K562 (cell line): ENCODE results near the gene ZFP36. TPM values are rescaled to one million over a fixed set of nuclear protein-coding genes. Genes with fewer than 3 reads are reported as not detected.
A peak's percentile ranks its signal among the peaks of the same experiment; 100 is the strongest.

Experiments used
- ATAC-seq: fragments of 200-7000 bp; cut with Tn5 transposase; 3 replicates; pipeline ENCODE4 v1.9.1; 2020; ENCODE audit warnings: moderate library complexity
- BruUV-seq: library from RNA; stranded (reverse); fragments of 400-500 nt; replicated peaks from 2 replicates; lab custom pipeline; 2021; lab: Mats Ljungman, UMichigan
- CTCF ChIA-PET: fragments of 300-600 bp; formaldehyde crosslinking; extraction: SDS; loops from one replicate; lab custom pipeline; 2021; ENCODE audit warnings: low intra/inter-chr PET ratio; lab: Yijun Ruan, JAX
- POLR2A ChIA-PET: fragments of 300-600, 350-650 bp; sonication (Branson Sonifier 250); formaldehyde crosslinking; extraction: SDS; loops from one replicate; lab custom pipeline; 2021; ENCODE audit warnings: antibody characterized with exemption, inconsistent platforms; lab: Yijun Ruan, JAX
- DNase-seq, 4 experiments: peaks; one replicate each; pipeline versions ENCODE4 v3.0.0 to v3.0.0-alpha.2; 2011 to 2018; ENCODE audit warnings: low spot score in 3 of 4, mixed read lengths in 3 of 4; ENCODE audit errors: extremely low read depth in 1 of 4
- FAIRE-seq: peaks from 2 replicates; lab custom pipeline; 2011; peaks lifted over from hg19 to GRCh38; lab: Jason Lieb, UNC
- H2AFZ ChIP-seq: 2 replicates; pipeline ENCODE4 v1.6.0; 2011; ENCODE audit warnings: low read depth, low read length, control low read depth, inconsistent platforms
- H3K27ac ChIP-seq: fragments of 200-600 bp; 3 replicates; pipeline ENCODE4 v1.8.0; 2011; ENCODE audit warnings: low read depth, mild to moderate bottlenecking, control low read depth, inconsistent platforms, low read length, moderate library complexity, mixed read lengths; ENCODE audit errors: extremely low read depth
- H3K27me3 ChIP-seq, 2 experiments: fragments of 300-600 bp in 1 of 2; 2 replicates in 1 of 2; 3 replicates in 1 of 2; pipeline versions ENCODE4 v1.6.0 to v1.8.0; 2011; ENCODE audit warnings: inconsistent platforms in 2 of 2, low read length in 2 of 2, mild to moderate bottlenecking in 1 of 2, mixed read lengths in 1 of 2, moderate library complexity in 1 of 2; ENCODE audit not compliant: control insufficient read depth in 2 of 2, insufficient read depth in 2 of 2
- H3K36me3 ChIP-seq: fragments of 300-600 bp; 3 replicates; pipeline ENCODE4 v1.8.0; 2011; ENCODE audit warnings: mild to moderate bottlenecking, low read length, inconsistent platforms; ENCODE audit not compliant: control insufficient read depth, insufficient read depth
- H3K4me1 ChIP-seq, 2 experiments: fragments of 200-600 bp in 1 of 2; replicated peaks in 1 of 2; 2 replicates in 1 of 2; 3 replicates in 1 of 2; pipeline versions ENCODE4 v1.5.1 to v1.8.0; 2011; ENCODE audit warnings: inconsistent platforms in 2 of 2, low read length in 2 of 2, mild to moderate bottlenecking in 1 of 2, mixed read lengths in 1 of 2, moderate library complexity in 1 of 2; ENCODE audit not compliant: control insufficient read depth in 2 of 2, insufficient read depth in 2 of 2
- H3K4me2 ChIP-seq: 2 replicates; pipeline ENCODE4 v1.6.1; 2011; ENCODE audit warnings: low read length, control low read depth, inconsistent platforms, mixed read lengths; ENCODE audit not compliant: insufficient read depth
- H3K4me3 ChIP-seq: fragments of 200-600 bp; sonication (generic), shearing (Covaris generic); 2 replicates; pipeline ENCODE4 v1.5.1; 2016; ENCODE audit warnings: control low read depth, inconsistent platforms
- H3K79me2 ChIP-seq: fragments of 200-600 bp; 3 replicates; pipeline ENCODE4 v1.8.0; 2011; ENCODE audit warnings: low read length, inconsistent platforms; ENCODE audit not compliant: control insufficient read depth, insufficient read depth
- H3K9ac ChIP-seq, 2 experiments: 2 replicates each; pipeline versions ENCODE4 v1.6.0 to v1.6.1; 2011; ENCODE audit warnings: low read depth in 2 of 2, low read length in 2 of 2, control low read depth in 1 of 2, inconsistent platforms in 1 of 2, mild to moderate bottlenecking in 1 of 2, mixed read lengths in 1 of 2; ENCODE audit not compliant: insufficient read depth in 1 of 2
- H3K9me1 ChIP-seq: one replicate; pipeline ENCODE4 v1.6.0; 2011; ENCODE audit warnings: inconsistent platforms, mild to moderate bottlenecking, low read length, moderate library complexity; ENCODE audit not compliant: control insufficient read depth, insufficient read depth
- H3K9me3 ChIP-seq: replicated peaks from 2 replicates; pipeline ENCODE4 v1.5.1; 2011; ENCODE audit warnings: low read depth, low read length, inconsistent platforms; ENCODE audit not compliant: control insufficient read depth, insufficient read depth
- H4K20me1 ChIP-seq: replicated peaks from 2 replicates; pipeline ENCODE4 v1.6.1; 2011; ENCODE audit warnings: low read length, inconsistent platforms, mixed read lengths; ENCODE audit not compliant: control insufficient read depth, insufficient read depth
- BHLHE40 ChIP-seq: IDR thresholded peaks from 2 replicates; pipeline ENCODE4 v1.6.1; 2011; ENCODE audit warnings: low read length, improper control_type of control experiment
- BRCA1 ChIP-seq, 2 experiments: fragments of 450-650 bp in 1 of 2; sonication (generic) in 1 of 2; formaldehyde crosslinking in 1 of 2; IDR thresholded peaks; 2 replicates each; pipeline versions ENCODE4 v1.5.0 to v1.6.1; 2017 to 2020; ENCODE audit warnings: mild to moderate bottlenecking in 1 of 2, missing genetic modification reagents in 1 of 2
- CBX3 ChIP-seq, 2 experiments: IDR thresholded peaks; 1 replicate in 1 of 2; 2 replicates in 1 of 2; pipeline ENCODE4 v1.6.1; 2012; ENCODE audit warnings: inconsistent platforms in 2 of 2, low read length in 2 of 2, borderline replicate concordance in 1 of 2, control low read depth in 1 of 2
- COPS2 ChIP-seq: fragments of 450-650 bp; conservative IDR thresholded peaks from 2 replicates; pipeline ENCODE4 v1.6.1; 2016; ENCODE audit warnings: mild to moderate bottlenecking, moderate library complexity
- E2F4 ChIP-seq: sonication (generic); formaldehyde crosslinking; IDR thresholded peaks from 2 replicates; pipeline ENCODE4 v1.8.0; 2022; ENCODE audit warnings: mild to moderate bottlenecking, low read depth, missing genetic modification reagents
- E2F6 ChIP-seq, 2 experiments: IDR thresholded peaks; 2 replicates each; pipeline ENCODE4 v1.6.1; 2011; ENCODE audit warnings: borderline replicate concordance in 1 of 2, control low read depth in 1 of 2, low read depth in 1 of 2, low read length in 1 of 2, mild to moderate bottlenecking in 1 of 2, mixed read lengths in 1 of 2, moderate library complexity in 1 of 2; ENCODE audit not compliant: insufficient read depth in 1 of 2, insufficient read length in 1 of 2, poor library complexity in 1 of 2, severe bottlenecking in 1 of 2; ENCODE audit errors: extremely low read depth in 1 of 2
- GTF2F1 ChIP-seq: IDR thresholded peaks from 2 replicates; pipeline ENCODE4 v1.6.1; 2011; ENCODE audit warnings: low read depth, low read length, improper control_type of control experiment
- HDAC8 ChIP-seq: fragments of 450-650 bp; IDR thresholded peaks from 2 replicates; pipeline ENCODE4 v1.6.1; 2016; ENCODE audit warnings: mild to moderate bottlenecking, missing genetic modification characterization, moderate library complexity, missing compliant biosample characterization
- IFI16 ChIP-seq: fragments of 250-450 bp; sonication (Bioruptor Pico); IDR thresholded peaks from 2 replicates; pipeline ENCODE4 v2.1.2; 2022; ENCODE audit warnings: mild to moderate bottlenecking, inconsistent platforms
- KAT8 ChIP-seq: fragments of 450-650 bp; IDR thresholded peaks from 2 replicates; pipeline ENCODE4 v1.6.1; 2016; ENCODE audit warnings: low read depth, mild to moderate bottlenecking
- RBM14 ChIP-seq: fragments of 200-400 bp; formaldehyde crosslinking; IDR thresholded peaks from 2 replicates; pipeline ENCODE4 v1.6.1; 2018; ENCODE audit warnings: low read depth, mild to moderate bottlenecking, low read length, moderate library complexity, borderline replicate concordance; ENCODE audit not compliant: insufficient read depth
- TFAM ChIP-seq: fragments of 250-450 bp; sonication (Bioruptor Pico); conservative IDR thresholded peaks from 2 replicates; pipeline ENCODE4 v1.5.0; 2021; ENCODE audit warnings: mild to moderate bottlenecking, moderate library complexity
- ZBED1 ChIP-seq: IDR thresholded peaks from 2 replicates; pipeline ENCODE4 v1.6.1; 2014
- ZNF217 ChIP-seq: sonication (generic); formaldehyde crosslinking; IDR thresholded peaks from 2 replicates; pipeline ENCODE4 v1.8.0; 2022; ENCODE audit warnings: mild to moderate bottlenecking, missing genetic modification reagents
- ZNF280A ChIP-seq: fragments of 450-650 bp; IDR thresholded peaks from 2 replicates; pipeline ENCODE4 v1.6.1; 2018; ENCODE audit warnings: mild to moderate bottlenecking, low read depth; ENCODE audit not compliant: partially characterized antibody
- ZNF316 ChIP-seq: fragments of 450-650 bp; IDR thresholded peaks from 2 replicates; pipeline ENCODE4 v1.6.1; 2016
- ZNF780A ChIP-seq: fragments of 250-450 bp; sonication (Bioruptor Pico); IDR thresholded peaks from 2 replicates; pipeline ENCODE4 v1.5.0; 2021; ENCODE audit warnings: mild to moderate bottlenecking
- WGBS: fragments of 100-300 bp; shearing (Covaris generic); methylation state at CpG from one replicate; pipeline ENCODE4 v1.1.6; 2016; ENCODE audit warnings: low coverage, mixed read lengths; ENCODE audit not compliant: insufficient coverage; ENCODE audit errors: missing lambda C conversion rate; 5-methylcytosine and 5-hydroxymethylcytosine counted together
- in situ Hi-C: fragments of 300-500 bp; cut with MboI; formaldehyde crosslinking; loops from 4 replicates; pipeline ENCODE4 v1.15.0; 2018; ENCODE audit warnings: inconsistent platforms, mixed read lengths
- intact Hi-C: fragments of 100-400 bp; cut with micrococcal nuclease; formaldehyde crosslinking; loops from 2 replicates; pipeline ENCODE4 v1.14.2; 2022
- polyA plus RNA-seq, 8 experiments: library from polyadenylated mRNA; depleted of rRNA in 4 of 8; stranded (reverse) in 5 of 8; unstranded in 3 of 8; fragments of >200 nt; fragmentation: Nextera tagmentation in 2 of 8; fragmentation: Illumina TruSeq in 1 of 8; extraction: Ambion mirVana in 2 of 8; extraction: Trizol in 1 of 8; gene quantifications; 2 replicates each; pipeline versions ENCODE4 v1.2.1 to v1.2.3, GENCODE V29; 2011 to 2014; ENCODE audit warnings: inconsistent platforms in 1 of 8, missing spikeins in 1 of 8
- total RNA-seq, 7 experiments: library from RNA; depleted of rRNA in 6 of 7; stranded (reverse); fragments of >200 nt in 6 of 7; fragmentation: Illumina TruSeq in 2 of 7; extraction: Trizol in 2 of 7; gene quantifications; 2 replicates each; pipeline versions ENCODE4 v1.2.1 to v1.2.3, GENCODE V29; 2011 to 2021; ENCODE audit warnings: low replicate concordance in 1 of 7

The ZFP36 gene
- total and polyA plus RNA-seq, 9 of the 15 experiments (the other 6 are each of a cell fraction or from before 2014, with no cell fraction given): 1.0 to 20.1 (median 3.5) TPM

- peak within 1 kb of the TSS; percentile 71 for H3K4me3 ChIP-seq
- TF ChIP-seq ZNF316 (no peak), ZBED1 (no peak), IFI16 (no peak), ZNF780A (CRISPR knock-in tag) (no peak), COPS2 (no peak), CBX3 (IDR thresholded peaks at IDR 0.05; ENCODE audit: borderline replicate concordance in 1 of 2, low read length in 2 of 2) (peak in 1 of 2 experiments; percentile 42; a peak in 1 of 3 replicates), BHLHE40 (peak; percentile 94), E2F6 (IDR thresholded peaks at IDR 0.05; ENCODE audit: borderline replicate concordance in 1 of 2, extremely low read depth in 1 of 2, insufficient read depth in 1 of 2, insufficient read length in 1 of 2, low read depth in 1 of 2, low read length in 1 of 2, poor library complexity in 1 of 2, severe bottlenecking in 1 of 2) (peak; percentile 75 to 84), TFAM (CRISPR knock-in tag) (no peak), ZNF280A (no peak), KAT8 (0 out of 2 replicates have a peak, but pooled peaks have one; percentile 54), BRCA1 (IDR thresholded peaks at IDR 0.05) (no peak), BRCA1 (CRISPR knock-in tag; IDR thresholded peaks at IDR 0.05) (no peak), RBM14 (no peak), HDAC8 (tag) (0 out of 2 replicates have a peak, but pooled peaks have one; percentile 34), GTF2F1 (peak; percentile 61; the same call in 1 of the 2 replicates), ZNF217 (CRISPR knock-in tag) (no peak), E2F4 (CRISPR knock-in tag) (no peak)
These were observed 38.8 kb downstream of the ZFP36 start, which contains the start of gene SUPT5H for GRCh38 chr19:39445196-39446111. Gene SUPT5H, plus strand, starts transcription at chr19:39445582. Its CDS starts 309 bp downstream, at chr19:39445891.

More at GRCh38 chr19:39445196-39446111, 38.8 kb downstream of the ZFP36 start, which contains the start of gene SUPT5H:
- Histone ChIP-seq H3K27ac (peak within 1 kb of the TSS; percentile 72), H3K4me1 (peaks cover 2 to 22% of the 10 kb centered on the region in 2 experiments; a peak in 3 of 5 replicates), H2AFZ (peak within 1 kb of the TSS; percentile 81), H3K9ac (peak within 1 kb of the TSS; percentile 89 to 99), H3K36me3 (peaks cover 26% of the 10 kb centered on the region; the same call in 2 of the 3 replicates), H3K4me2 (peak within 1 kb of the TSS; percentile 90), H4K20me1 (peaks cover 4% of the 10 kb centered on the region; the same call in 1 of the 2 replicates), H3K9me3 (no peaks in the 10 kb centered on the region), H3K79me2 (peaks cover 61% of the 10 kb centered on the region), H3K9me1 (no peaks in the 10 kb centered on the region), H3K27me3 (no peaks in the 10 kb centered on the region)
- intact Hi-C loops (loop anchor here (2.0 to 5.0 kb wide), 2 partner anchors 37 to 55 kb away; partner anchors contain the start of genes MED29, PAF1 and TIMM50), in situ Hi-C loops (no loop called here)
- ChIA-PET CTCF (interaction anchor here (0.7 kb wide), 1 partner anchor 73 kb away, joined by 3 read pairs; no protein-coding TSS in a partner anchor), POLR2A (interaction anchor here (0.7 to 2.3 kb wide), 8 partner anchors 10 to 393 kb away, joined by 3 to 38 read pairs (median 4); partner anchors contain the start of genes RPS16 and TIMM50)
- DNase-seq (peak; percentile 95 to 99 (median 96)), ATAC-seq (peak; percentile 99), FAIRE-seq (peak; percentile 89)
- TSS peak; percentile 78 for BruUV-seq
- WGBS: under 1% methylated on average over 59 of the region's 68 CpGs
